Measurements from ENCODE around the gene DENND1A. TPM values are rescaled to one million over a fixed set of nuclear protein-coding genes. Genes with fewer than 3 reads are reported as not detected.
"Not testable (repeated sequence)": the region's sequence is repeated elsewhere in the genome, so short reads cannot be mapped to it uniquely, and the experiment has no call there.

The DENND1A gene
- total RNA-seq, 1 donor from 2014 or later = 16.3 TPM

GRCh38 chr9:123947326-123947725, 17.4 kb upstream of the DENND1A start:
- DNase-seq (ENCODE audit: low read depth) = no peak

- no peak for DNase-seq (ENCODE audit: low read depth)
These were observed 16.3 kb upstream of the DENND1A start for GRCh38 chr9:123946101-123946821.

GRCh38 chr9:123945532-123945931, 15.6 kb upstream of the DENND1A start:
- no peak for DNase-seq (ENCODE audit: low read depth)

GRCh38 chr9:123944464-123944863, 14.5 kb upstream of the DENND1A start:
- not testable (repeated sequence) for DNase-seq (ENCODE audit: low read depth)

GRCh38 chr9:123943671-123944070, 13.7 kb upstream of the DENND1A start:
- no peak for DNase-seq (ENCODE audit: low read depth)

- no peak for DNase-seq (ENCODE audit: low read depth)
These were observed 12.6 kb upstream of the DENND1A start for GRCh38 chr9:123942542-123942941.

- no peak for DNase-seq (ENCODE audit: low read depth)
These were observed 11.7 kb upstream of the DENND1A start for GRCh38 chr9:123941524-123942070.

GRCh38 chr9:123940721-123941523, 11.0 kb upstream of the DENND1A start:
- no peak for DNase-seq (ENCODE audit: low read depth)

GRCh38 chr9:123938401-123938800, 8.5 kb upstream of the DENND1A start:
- DNase-seq (ENCODE audit: low read depth) = peak; percentile 62

- not testable (repeated sequence) for DNase-seq (ENCODE audit: low read depth)
These were observed 6.6 kb upstream of the DENND1A start for GRCh38 chr9:123936575-123936974.

- peak; percentile 22 for DNase-seq (ENCODE audit: low read depth)
These were observed 3.7 kb upstream of the DENND1A start for GRCh38 chr9:123933440-123934212.

GRCh38 chr9:123929177-123929869, 603 bp downstream of the DENND1A start:
- DNase-seq (ENCODE audit: low read depth) = no peak

- no peak for DNase-seq (ENCODE audit: low read depth)
These were observed 1.3 kb downstream of the DENND1A start for GRCh38 chr9:123928533-123929176.

- no peak for DNase-seq (ENCODE audit: low read depth)
These were observed 2.0 kb downstream of the DENND1A start for GRCh38 chr9:123927625-123928532.

- no peak for DNase-seq (ENCODE audit: low read depth)
These were observed 3.0 kb downstream of the DENND1A start for GRCh38 chr9:123926941-123927340.

GRCh38 chr9:123925819-123926218, 4.1 kb downstream of the DENND1A start:
- DNase-seq (ENCODE audit: low read depth) = no peak

GRCh38 chr9:123925161-123925560, 4.8 kb downstream of the DENND1A start:
- DNase-seq (ENCODE audit: low read depth) = no peak

GRCh38 chr9:123924727-123925126, 5.2 kb downstream of the DENND1A start:
- peak; percentile 22 for DNase-seq (ENCODE audit: low read depth)

- no peak for DNase-seq (ENCODE audit: low read depth)
These were observed 6.0 kb downstream of the DENND1A start for GRCh38 chr9:123923884-123924283.
